Measurements from ENCODE around the gene PHYHD1.

The PHYHD1 gene

GRCh38 chr9:128901822-128902221 is 19.0 kb upstream of the PHYHD1 start:
- DNase-seq = no peak

- no peak for DNase-seq
These were observed 18.3 kb upstream of the PHYHD1 start for GRCh38 chr9:128902351-128903078.

GRCh38 chr9:128903079-128903461 is 17.7 kb upstream of the PHYHD1 start:
- no peak for DNase-seq

DNA sequence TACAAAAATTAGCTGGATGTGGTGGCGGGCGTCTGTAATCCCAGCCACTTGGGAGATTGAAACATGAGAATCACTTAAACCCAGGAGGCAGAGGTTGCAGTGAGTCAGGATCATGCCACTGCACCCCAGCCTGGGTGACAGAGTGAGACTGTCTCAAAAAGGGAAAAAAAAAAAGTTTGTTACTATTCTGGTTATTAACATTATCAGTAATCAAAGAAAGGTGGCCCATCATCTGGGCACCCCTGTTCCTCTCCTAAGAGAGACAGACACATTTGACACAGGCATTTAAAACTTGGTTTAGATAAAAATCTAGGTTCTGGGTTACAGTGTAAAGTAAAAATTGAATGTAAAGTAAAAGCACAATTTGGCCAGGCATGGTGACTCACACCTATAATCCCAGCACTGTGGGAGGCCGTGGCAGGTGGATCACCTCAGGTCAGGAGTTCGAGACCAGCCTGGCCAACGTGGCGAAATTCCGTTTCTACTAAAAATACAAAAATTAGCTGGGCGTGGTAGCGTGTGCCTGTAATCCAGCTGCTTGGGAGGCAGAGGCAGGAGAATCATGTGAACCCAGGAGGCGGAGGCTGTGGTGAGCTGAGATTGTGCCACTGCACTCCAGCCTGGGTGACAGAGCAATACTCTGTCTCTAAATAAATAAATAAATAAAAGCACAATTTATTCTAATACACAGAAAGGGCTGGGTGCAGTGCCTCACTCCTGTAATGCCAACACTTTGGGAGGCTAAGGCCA is 16.7 kb upstream of the PHYHD1 start:
- no peak for DNase-seq

DNA sequence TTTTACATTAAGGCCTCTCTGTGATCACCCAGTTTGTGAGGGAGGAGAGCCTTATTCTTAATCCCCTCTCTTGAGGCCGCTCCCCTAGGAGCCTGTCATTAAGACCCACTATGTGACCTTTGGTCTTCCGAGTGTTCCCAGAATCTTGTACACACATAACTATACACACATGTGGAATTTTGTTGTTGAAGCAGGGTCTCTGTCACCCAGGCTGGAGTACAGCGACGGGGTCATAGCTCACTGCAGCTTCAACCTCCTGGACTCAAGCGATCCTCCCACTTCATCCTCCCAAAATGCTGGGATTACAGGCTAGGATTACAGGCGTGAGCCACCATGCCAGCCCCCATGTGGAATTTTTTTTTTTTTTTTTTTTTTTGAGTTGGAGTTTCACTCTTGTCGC is 14.8 kb upstream of the PHYHD1 start:
- no peak for DNase-seq

DNA sequence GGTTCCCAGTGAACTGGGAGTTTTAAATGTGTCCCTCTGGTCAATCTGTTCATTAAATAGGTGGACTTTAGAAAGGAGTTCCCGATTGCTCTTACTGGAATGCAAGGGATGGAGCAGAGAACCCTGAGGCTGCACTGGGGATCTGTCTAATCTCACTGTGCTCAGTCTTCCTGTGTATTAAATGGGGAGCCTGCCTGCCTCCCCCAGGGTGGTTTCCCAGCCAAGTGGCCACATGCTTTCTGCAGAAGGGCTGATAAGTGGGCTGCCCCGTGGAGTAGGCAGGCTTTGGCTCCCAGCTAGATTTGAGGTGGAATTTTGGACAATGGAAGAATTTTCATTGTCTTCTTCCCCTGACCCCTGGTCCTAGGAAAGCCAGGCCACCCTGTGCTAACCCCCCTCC is 14.0 kb upstream of the PHYHD1 start:
- DNase-seq = no peak

GRCh38 chr9:128908372-128908771 is 12.4 kb upstream of the PHYHD1 start:
- no peak for DNase-seq

DNA sequence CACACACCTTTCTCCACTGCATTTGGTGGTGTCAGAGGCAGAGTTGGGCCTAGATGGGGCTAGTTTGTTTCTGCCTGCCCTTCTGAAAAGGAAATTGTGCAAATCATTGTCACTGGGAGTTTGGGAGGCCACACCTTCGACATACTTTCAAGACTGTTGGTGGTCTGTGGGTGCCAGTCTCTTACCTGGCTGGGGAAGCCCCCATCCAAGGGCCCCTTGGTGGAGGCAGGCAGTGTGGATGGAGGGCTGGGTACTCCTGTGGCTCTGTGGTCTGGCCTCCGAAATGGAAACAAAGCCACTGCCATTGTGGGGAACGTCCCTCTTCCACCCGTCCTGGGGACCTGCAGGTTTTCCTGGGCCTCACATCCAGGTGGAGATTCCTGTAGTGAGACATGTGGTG is 10.9 kb upstream of the PHYHD1 start:
- DNase-seq = no peak

- no peak for DNase-seq
These were observed 9.9 kb upstream of the PHYHD1 start for GRCh38 chr9:128910906-128911305.

DNA sequence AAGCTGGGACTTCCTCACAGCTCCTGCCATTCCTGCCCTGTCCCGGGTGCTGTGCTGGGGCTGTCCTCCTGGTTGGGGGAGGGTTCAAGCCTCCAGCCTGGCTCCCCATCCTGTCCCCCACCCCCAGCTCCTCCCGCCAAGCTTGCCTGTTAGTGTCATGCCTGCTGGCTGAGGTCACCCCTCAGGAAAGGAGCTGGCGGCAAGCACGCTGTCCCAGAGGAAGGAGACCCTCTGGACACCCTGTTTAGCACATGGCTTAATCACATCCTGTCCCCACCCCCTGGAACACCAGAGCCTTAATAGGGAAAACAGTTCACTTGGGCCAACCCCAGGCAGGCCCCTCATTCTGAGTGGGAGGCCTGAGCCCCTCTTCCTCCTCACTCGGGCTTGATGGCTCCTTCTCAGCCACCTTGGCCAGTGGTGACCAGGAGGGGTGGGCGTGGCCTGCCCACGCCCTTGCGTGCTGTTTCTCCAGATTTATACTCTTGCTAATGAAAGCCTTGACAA is 9.2 kb upstream of the PHYHD1 start:
- DNase-seq = peak in 1 of 2 donors; percentile 52

GRCh38 chr9:128912270-128912853 is 8.4 kb upstream of the PHYHD1 start:
- DNase-seq = peak; percentile 40 to 80

DNA sequence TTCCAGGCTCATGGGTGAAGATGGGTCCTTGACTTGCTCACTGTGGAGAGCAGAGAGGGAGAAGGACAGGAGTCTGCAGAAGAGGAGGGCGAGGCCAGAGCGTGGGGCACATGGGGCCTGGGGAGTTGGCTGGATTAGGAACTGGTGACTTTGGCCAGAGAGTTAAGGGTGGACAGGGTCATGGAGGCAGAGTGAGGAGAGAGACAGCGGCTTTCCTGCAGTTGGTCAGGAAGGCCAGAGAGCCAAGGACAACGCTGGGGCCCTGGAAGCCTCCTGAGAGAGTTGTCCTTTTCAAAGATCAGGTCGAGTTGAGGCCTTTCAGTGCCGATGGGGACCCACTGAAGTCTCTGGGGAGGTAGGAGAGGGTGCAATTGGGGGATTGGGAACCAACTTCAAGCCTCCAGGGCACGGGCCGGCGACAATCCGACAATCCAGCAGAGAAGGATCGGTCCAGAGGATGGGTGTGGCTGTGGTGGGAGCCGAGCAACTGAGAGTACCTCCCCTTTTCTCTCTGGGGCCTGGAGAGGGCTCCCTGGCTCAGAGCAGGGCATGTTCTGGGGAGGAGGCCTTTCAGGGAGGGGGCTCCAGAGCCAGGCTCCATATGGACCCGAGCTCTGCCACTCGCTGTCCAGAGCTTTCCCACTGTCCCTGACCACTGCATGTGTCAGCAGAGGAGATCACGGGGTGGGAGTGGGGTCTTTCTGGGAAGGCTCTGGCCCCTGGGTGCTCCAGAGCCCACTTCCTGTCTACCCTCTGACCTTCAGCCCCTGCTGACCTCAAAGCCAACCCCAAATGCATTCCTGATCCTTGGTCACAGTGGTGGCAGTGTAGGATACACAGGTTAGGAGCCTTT is 7.5 kb upstream of the PHYHD1 start:
- no peak for DNase-seq

DNA sequence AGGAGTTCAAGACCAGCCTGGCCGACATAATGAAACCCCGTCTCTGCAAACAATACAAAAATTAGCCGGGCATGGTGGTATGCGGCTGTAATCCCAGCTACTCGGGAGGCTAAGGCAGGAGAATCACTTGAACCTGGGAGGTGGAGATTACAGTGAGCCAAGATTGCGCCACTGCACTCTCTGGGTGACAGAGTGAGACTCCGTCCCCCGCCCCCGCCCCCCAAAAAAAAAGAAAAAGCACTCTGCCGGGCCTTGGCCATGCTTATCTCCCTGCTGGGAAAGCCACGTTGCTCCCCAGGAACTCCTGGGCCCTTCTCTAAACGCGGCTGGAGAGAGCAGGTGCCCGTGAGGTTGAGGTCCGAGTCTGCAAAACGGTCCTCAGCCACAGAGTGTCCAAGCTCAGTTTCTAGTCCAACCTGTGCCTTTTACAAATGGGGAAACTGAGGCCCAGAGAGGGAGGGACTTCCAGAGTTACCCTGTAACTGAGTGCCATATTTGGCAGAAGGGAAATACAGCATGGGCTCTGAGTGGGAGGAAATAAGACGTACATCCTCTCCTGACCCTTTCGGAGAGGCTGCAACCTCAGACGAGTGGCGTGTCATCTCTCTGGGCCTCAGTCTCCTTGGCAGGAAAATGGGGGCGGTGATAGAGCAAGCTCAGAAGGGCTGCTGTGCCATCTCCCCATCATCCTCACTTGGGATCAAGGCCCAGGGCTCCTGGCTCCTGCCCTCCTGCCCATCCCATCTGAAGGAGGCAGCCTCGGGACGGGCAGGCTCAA is 6.6 kb upstream of the PHYHD1 start:
- no peak for DNase-seq

- no peak for DNase-seq
These were observed 4.6 kb upstream of the PHYHD1 start for GRCh38 chr9:128916204-128916603.

- no peak for DNase-seq
These were observed 4.0 kb upstream of the PHYHD1 start for GRCh38 chr9:128916745-128917144.

DNA sequence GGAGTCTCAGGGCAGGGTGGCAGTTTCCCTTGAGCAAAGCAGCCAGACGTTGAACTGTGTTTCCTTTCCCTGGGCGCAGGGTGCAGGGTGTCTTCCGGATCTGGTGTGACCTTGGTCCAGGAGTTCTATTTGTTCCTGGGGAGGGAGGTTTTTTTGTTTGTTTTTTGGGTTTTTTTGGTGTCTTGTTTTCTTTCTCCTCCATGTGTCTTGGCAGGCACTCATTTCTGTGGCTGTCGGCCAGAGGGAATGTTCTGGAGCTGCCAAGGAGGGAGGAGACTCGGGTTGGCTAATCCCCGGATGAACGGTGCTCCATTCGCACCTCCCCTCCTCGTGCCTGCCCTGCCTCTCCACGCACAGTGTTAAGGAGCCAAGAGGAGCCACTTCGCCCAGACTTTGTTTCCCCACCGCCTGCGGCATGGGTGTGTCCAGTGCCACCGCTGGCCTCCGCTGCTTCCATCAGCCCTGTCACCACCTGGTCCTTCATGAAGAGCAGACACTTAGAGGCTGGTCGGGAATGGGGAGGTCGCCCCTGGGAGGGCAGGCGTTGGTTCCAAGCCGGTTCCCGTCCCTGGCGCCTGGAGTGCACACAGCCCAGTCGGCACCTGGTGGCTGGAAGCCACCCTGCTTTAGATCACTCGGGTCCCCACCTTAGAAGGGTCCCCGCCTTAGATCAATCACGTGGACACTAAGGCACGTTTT is 3.5 kb upstream of the PHYHD1 start:
- DNase-seq = no peak

- no peak for DNase-seq
These were observed 1.9 kb upstream of the PHYHD1 start for GRCh38 chr9:128918921-128919320.

DNA sequence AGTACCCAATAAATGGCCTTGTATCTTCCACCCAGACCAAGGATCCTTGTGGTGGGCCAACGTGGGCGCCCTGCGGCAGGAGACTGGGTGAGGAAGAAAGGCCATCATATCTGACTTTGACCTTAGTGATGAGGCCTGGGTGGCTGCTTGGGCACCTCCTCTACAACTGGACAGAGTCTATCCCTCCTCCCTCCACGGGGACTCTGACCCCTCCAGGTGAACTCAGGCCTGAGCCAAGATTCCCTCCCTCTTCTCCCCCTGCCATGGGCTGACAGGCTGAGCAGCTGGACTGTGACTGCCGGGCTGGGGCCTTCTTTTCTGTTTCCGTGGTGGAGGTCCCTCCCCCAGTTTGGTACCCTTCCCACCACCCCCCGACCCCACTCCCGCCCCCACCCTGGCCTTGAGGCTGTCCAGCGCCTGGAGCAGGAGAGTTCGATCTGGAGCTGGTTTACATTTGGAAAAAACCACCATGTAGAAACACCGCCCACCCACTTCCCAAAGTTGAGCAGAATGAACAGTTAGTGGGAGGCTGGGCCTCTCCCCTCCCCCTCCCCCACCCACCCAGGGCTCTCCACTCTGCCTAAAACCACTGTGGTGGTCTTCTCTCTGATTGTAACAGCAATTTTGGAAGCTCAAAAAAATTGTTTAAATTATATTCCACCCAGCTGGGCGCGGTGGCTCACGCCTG is 1.2 kb upstream of the PHYHD1 start:
- DNase-seq = peak in 1 of 2 donors; percentile 32

- DNase-seq = no peak
These were observed 1.3 kb downstream of the PHYHD1 start for GRCh38 chr9:128921881-128922763.

GRCh38 chr9:128923493-128923883 is 2.7 kb downstream of the PHYHD1 start:
- DNase-seq = no peak
